Activated CD4-positive, alpha-beta T cell treated with anti-CD3 and anti-CD28 coated beads, Interleukin-2, amount 50 U/mL, for 1 hour (primary cell): Measurements from ENCODE around the gene CLEC18C.
"Not testable (repeated sequence)": the region's sequence is repeated elsewhere in the genome, so short reads cannot be mapped to it uniquely, and the experiment has no call there.

Source experiments
- DNase-seq: peaks from one replicate; pipeline ENCODE4 v3.0.0-alpha.2; 2020

The CLEC18C gene

DNA sequence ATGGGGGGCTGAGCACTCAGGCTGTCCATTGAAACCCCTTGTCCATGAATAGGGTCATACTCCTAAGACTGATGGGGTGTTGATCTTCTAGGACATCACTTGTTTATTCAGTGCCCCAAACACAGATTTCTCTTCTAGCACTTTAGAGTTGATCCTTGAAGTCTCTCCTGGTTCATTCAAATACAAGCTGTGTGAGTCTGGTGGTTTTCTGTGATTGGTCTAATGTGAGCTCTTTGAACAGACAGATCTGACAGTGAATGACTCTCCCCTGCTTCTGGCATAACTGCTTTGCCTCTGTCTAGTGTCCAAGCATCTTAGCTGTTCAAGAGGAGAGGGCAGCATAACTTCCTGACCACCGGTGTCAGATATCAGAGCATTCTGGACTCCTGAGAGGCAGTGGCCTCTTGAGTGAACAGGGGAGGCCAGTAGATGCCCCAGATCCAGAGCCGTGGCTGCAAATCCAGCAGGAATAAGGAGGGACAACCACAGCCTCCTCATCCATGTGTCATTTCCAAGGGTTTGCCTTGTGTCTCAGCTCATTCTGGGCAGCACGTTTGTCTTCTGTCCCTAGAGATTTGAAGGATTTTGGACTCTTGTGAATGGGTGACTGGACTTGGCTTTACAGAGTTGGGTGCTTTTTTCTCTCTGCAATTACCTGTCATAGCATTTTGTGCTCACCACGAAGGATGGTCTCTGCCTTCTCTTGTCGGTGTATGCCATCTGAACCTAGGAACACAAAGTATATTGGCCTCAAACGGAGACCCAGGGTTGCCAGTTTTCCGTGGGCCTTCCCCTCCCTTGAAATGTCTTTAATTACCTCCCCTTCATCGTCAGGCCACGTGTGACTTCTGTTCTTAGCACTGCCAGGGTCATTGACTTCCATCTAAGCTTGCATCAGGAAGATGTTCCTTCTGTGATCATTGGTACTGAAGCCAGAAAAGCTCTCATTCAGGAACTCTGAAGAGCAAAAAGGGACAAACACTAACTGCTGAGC, 13.9 kb upstream of the CLEC18C start:
- DNase-seq = no peak

DNA sequence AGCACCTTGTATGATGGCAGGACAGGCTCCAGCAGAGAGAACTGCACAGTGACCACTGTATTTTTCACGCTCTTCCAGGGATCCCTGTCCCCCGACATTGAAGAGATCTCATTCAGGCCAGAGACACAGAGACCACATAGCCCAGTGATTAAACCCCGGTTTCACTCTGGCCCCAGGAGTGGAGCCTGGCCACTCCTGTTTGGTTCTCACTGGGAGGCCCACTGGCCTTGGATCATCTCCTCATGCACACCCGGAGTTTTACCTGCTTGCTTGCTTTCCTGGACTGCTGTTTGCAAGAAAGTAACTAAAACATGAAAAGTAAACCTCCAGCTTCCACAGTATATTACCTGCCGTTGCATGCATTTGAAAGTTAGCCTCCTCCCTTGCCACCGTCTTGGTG, 13.2 kb upstream of the CLEC18C start:
- DNase-seq = no peak

DNA sequence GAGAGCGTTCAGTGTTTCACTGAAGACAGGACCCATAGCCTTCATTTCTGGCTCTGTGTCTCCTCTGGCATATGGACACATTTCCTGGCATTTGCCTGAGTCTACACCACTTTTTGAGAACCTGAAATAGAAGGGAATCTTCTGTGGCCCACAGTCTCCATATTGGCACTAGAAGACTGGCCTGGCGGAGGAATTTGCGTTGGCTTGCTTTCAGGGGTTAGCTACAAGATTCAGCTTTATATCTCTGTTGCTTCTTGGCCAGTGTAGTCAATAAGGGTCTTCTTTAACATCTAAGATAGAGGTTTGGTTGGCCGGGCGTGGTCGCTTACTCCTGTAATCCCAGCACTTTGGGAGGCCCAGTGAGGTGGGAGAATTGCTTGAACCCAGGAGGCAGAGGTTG, 12.8 kb upstream of the CLEC18C start:
- DNase-seq = no peak

DNA sequence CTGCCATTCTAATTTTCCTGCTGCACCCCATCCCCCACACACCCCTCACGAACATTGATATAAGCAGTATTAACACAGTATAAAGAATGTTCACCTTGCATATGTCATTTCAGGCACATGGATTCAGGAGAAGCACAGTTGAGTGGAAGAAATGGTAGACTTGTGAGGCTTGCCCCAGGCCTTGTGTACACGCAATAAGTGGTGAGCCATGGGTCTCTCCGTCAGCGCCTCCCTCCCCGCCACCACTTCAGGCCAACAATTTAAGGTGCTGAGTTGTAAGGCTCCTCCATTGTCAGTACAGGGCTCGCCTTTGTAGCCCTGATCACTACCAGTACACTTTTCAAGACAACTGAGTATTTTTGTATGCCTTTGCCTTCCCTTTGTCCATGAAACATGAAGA, 12.2 kb upstream of the CLEC18C start:
- no peak for DNase-seq

DNA sequence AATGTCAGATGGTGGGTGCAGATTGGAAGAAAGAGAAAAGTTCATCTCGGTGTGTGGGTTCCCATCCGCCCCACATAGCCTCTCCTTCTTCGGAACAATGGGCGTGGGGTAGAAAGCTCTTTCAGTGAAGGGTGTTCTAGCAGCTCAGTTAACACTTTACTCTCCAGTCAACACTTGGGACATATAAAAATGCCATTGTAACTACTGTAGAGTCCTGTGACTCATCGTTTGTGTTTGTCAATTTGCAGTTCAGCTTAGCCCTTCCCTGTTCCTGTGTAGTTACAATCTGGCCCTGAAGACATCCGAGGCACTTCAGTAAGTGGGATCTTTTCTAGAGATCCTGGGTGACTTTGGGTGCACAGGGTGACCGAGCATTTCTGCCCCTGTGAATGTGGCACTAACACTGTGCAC, 11.5 kb upstream of the CLEC18C start:
- DNase-seq = no peak

DNA sequence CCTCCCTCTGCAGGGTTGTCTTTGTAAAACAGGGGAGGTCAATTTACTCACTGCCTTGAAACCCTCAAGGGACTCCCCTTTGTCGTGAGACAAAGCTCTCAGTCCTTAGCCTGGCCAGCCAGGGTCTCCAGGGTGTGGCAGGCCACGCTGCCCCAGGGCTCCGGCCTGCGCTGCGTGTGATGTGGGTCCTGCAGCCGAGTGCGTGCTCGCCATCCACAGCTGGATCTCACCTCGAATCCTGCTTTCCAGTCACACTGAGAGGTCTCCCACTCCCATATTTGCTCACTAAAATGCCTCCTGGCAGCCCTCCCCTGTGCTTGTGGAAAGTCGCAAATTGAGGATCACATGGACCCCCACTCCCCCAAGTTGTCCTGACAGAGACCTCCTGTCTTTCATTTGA, 10.0 kb upstream of the CLEC18C start:
- no peak for DNase-seq

DNA sequence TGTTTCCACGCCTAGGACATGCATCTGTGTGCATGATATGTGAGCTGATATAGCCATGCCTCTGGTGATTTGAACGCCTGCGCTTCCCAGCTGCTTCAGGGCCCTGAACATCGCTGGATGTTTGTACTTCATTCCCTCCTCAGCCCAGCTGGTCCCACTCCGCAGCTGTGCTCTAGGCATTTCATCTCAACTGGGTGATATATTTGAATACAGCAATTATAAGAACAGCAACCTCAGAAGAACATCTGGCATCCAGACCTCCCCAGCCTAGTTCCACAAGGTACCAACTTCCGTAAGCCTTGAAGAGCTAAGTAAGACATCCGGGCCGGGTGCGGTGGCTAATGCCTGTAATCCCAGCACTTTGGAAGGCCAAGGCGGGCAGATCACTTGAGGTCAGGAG, 6.9 kb upstream of the CLEC18C start:
- not testable (repeated sequence) for DNase-seq

DNA sequence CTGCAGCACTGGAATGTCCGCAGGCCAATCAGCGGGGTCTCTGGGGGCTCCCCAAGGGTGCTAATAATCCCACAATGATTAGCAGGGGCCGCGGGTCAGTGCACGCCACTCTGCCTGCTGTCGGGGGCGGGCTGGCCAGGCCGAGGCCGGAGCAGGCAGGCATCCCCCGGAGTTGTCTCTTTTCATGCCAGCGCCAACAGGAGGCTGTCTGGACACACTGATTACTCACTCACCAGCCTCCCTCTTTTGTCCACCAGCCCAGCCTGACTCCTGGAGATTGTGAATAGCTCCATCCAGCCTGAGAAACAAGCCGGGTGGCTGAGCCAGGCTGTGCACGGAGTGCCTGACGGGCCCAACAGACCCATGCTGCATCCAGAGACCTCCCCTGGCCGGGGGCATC, 329 bp downstream of the CLEC18C start:
- DNase-seq = not testable (repeated sequence)

DNA sequence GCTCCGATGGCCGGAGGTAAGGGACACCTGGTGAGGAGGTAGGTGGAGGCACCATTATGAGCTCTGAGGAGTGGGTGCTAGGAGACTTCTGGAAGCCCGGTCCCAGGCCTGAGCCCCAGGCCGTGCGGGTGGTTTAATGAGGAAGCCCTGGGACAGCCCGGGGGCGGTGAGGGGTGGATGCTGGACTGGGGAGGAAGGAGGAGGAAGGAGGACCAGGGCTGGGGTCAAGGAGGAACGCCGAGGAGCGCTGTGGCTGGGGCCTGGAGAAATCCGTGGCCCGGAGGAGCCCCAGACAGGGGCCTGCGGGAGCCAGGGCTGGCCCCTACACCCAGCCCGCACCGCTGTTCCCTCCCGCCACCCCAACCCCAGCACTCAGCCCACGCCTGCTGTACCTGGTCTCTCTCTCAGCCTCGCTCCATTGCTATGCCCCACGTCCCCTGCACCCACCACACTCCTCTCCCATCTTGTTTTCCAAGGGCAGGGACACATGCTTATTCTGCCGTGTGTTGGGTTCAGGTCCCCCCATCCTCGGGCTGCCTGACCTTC, 873 bp downstream of the CLEC18C start:
- not testable (repeated sequence) for DNase-seq

DNA sequence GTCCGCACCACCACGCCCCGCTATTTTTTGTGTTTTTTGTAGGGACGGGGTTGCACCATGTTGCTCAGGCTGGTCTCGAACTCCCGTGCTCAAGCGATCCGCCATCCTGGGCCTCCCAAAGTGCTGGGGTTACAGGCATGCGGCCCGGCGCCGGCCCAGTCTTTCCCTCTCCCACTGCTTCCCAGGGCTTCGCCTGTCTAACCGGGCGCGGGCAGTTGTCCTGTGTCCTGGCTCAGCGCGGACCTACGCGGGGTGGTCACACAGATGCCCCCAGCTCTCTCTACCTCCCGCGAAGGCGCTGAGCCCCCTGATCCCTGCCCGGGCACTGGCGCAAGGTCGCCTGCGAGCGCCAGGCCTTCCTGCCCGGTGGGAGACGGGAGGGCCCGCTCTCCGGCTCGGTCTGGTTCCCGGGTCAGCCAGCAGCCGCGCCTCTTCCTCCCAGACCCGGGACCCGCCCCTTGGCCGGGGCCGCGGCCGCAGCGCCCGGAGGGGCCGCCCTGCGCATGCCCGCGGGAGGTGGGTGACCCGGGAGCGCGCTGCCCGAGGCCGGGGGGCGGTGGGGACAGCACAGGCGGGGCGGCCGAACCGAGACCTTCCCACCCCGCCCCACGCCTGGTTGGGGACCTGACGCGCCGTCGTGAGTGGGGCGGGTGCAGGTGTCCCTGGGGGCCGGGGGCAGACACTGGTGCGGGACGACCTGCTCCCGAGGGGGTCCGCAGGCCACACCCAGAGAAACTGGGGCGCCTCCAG, 14.4 kb downstream of the CLEC18C start:
- DNase-seq = not testable (repeated sequence)

DNA sequence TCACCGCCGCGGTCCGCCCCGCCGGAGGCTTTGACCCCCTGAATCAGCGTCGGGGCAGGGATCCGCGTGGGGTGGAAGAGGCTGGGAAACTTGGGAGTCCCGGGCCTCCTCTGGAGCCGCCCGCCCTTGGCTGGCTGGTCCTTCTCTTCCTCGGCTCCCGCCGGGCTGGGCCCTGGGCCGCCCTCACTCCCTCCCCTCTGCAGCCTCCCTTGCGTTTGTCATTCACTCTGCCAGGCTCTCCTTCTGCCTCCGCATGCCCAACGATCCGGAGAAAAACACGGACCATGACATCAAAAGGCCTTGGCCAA, 15.0 kb downstream of the CLEC18C start:
- DNase-seq = not testable (repeated sequence)

DNA sequence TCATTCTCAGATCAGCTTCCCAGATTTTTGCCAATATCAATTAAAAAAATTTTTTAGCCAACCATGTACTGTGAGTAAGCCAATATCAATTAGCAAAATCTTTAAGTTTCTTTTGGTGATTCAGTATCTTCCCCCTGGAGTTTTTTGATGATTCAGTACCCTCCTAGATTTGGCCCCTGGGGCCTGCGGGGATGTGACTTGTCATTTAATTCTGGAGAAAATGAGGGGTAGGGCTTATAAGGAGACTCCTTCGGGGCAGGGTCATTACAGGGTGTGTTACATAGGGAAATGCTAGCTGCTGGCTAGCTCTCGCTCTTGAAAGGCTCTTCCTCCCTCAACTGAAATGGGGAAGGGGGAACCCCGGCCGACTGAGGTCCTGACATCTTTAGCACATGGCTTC, 17.0 kb downstream of the CLEC18C start:
- not testable (repeated sequence) for DNase-seq

DNA sequence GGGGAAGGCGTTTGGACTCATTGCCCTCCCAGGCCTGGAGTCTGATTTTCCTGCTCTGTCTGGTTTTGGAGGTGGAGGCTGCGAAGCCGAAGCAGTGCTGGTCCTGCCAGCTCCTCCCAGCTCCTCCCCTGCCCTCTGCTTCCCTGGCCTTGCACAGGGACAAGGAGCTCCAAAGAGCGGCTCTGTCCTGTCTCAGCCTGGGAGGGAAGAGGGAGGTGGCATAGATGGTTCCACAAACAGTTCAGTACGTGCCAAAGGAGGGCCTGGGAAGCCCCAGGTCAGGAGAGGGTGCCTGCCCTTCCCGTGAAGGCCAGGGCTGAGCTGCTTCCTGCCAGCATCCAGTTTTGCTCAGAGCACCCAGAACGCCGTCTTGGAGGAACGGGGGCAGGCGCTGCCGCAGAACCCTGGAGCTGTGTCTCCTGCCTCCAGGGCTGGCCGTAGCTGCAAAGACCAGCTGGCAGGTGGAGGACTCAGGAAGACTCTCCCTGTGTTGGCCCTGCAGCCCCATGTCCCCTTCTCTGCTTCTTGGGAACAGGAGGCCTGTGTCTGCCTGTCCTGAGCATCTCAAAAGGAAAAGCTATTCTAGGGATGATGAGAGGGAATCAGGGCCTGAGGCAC, 23.2 kb downstream of the CLEC18C start:
- DNase-seq = not testable (repeated sequence)

DNA sequence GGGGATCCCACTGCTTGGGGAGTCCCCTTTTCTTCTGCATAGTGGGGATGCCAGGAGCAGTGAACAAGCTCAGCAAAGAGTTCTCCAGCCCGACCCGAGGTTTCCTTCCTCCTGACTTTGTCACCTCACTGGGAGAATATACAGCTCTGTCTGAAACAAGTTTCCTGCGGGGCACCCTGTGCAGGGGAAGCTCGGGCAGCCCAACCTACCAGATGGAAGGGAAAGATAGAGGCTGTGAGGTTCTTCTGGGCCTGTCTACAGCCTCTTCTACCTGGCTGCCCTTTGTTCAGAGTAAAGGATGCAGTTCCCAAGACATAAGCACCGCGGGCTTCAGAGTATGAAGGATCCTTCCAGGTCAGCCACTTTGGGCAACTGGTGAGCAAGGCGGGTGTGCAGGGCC, 24.0 kb downstream of the CLEC18C start:
- DNase-seq = not testable (repeated sequence)

DNA sequence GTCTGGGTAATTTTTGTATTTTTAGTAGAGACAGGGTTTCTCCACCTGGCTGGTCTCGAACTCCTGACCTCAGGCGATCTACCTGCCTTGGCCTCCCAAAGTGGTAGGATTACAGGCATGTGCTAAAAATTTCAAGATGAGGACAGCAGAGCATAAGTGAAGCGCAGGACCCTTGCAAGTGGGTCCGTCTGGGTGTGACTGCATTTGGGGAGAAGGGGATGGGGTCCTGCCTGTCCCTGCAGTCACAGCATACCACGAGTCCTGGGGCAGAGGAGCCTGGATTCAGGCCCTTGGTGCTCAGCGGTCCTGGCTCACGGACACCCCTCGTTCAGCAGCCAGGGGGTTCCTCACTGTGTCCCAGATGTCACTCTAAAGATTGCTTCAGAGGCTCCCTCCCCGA, 24.6 kb downstream of the CLEC18C start:
- not testable (repeated sequence) for DNase-seq

DNA sequence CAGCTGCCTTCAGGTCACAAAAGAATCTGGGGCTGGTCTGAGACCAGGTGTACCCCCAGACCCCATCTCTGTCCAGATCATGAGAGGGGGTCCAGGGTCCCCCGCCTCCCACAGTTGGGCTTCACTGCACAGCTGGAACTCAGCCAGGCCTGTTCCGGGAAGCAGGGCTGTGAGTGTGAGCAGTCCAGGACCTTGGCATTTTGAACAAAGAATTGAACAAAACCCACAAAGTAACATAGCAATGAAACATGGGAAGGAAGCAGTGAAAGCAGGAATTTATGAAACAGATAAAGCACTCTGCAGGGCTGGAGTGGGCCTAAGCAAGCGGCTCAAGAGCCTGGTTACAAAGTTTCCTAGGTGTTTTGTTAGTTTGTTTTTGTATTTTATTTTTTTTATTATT, 25.1 kb downstream of the CLEC18C start:
- DNase-seq = not testable (repeated sequence)

DNA sequence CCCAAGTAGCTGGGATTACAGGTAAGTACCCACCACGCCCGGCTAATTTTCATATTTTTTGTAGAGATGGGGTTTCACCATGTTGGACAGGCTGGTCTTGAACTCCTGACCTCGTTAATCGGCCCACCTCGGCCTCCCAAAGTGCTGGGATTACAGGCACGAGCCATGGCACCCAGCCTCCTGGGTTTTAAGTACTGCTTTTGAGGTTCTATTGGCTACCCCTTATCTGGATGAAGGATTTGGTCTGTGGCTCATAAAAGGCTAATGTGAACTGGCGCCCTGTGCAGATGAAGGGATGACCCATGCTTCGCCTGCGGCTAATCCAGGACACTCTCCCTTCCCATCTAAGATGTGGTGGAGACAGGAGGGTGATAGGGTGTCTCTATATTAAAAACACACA, 25.6 kb downstream of the CLEC18C start:
- not testable (repeated sequence) for DNase-seq

DNA sequence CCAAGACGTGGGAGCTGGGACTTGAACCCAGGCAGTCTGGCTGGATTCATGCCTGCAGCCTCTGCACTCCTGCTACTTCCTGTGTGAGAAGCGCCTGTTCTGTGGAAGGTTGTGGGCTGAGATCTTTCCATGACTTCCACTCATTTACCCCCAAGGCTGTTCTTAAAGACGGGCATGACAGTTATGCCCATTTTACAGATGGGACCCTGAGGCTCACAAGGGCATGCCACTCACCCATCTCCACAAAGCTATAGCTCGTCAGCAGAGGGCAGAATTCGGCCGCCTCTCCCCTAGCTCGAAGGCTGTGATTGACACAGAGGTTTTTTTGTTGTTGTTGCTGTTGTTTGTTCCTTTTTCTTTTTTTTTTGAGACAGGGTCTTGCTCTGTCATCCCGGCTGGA, 26.5 kb downstream of the CLEC18C start:
- not testable (repeated sequence) for DNase-seq

DNA sequence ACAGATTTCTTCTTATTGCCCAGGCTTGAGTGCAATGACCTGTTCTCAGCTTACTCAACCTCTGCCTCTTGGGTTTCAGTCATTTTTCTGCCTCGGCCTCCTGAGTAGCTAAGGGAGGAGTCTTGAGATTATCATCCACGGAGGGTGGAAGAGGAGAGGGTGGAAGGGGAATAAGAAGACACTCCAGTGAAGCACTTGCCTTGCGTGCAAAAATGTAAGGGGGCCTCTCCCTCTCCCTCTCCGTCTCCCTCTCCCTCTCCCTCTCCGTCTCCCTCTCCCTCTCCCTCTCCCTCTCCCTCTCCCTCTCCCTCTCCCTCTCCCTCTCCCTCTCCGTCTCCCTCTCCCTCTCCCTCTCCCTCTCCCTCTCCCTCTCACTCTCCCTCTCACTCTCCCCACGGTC, 29.9 kb downstream of the CLEC18C start:
- DNase-seq = not testable (repeated sequence)

DNA sequence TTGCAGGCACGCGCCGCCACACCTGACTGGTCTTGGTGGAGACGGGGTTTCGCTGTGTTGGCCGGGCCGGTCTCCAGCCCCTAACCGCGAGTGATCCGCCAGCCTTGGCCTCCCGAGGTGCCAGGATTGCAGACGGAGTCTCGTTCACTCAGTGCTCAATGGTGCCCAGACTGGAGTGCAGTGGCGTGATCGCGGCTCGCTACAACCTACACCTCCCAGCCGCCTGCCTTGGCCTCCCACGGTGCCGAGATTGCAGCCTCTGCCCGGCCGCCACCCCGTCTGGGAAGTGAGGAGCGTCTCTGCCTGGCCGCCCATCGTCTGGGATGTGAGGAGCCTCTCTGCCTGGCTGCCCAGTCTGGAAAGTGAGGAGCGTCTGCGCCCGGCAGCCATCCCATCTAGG, 30.4 kb downstream of the CLEC18C start:
- DNase-seq = not testable (repeated sequence)

DNA sequence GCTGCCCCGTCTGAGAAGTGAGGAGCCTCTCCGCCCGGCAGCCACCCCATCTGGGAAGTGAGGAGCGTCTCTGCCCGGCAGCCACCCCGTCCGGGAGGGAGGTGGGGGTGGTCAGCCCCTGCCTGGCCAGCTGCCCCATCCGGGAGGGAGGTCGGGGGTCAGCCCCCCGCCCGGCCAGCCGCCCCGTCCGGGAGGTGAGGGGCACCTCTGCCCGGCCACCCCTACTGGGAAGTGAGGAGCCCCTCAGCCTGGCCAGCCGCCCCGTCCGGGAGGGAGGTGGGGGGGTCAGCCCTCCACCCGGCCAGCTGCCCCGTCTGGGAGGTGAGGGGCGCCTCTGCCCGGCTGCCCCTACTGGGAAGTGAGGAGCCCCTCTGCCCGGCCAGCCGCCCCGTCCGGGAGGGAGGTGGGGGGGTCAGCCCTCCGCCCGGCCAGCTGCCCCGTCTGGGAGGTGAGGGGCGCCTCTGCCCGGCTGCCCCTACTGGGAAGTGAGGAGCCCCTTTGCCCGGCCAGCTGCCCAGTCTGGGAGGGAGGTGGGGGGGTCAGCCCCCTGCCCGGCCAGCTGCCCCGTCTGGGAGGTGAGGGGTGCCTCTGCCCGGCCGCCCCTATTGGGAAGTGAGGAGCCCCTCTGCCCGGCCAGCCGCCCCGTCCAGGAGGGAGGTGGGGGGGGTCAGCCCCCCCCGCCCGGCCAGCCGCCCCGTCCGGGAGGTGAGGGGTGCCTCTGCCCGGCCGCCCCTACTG, 31.2 kb downstream of the CLEC18C start:
- DNase-seq = not testable (repeated sequence)

DNA sequence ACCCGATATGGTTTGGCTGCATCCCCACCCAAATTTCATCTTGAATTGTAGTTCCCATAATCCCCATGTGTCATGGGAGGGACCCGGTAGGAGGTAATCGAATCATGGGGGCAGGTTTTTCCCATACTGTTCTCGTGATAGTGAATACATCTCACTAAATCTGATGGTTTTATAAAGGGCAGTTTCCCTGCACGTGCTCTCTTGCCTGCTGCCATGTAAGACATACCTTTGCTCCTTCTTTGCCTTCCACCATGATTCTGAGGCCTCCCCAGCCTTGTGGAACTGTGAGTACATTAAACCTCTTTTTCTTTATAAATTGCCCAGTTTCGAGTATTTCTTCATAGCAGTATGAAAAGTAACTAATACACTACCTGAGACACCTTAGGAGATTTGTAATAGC, 32.8 kb downstream of the CLEC18C start:
- DNase-seq = not testable (repeated sequence)

DNA sequence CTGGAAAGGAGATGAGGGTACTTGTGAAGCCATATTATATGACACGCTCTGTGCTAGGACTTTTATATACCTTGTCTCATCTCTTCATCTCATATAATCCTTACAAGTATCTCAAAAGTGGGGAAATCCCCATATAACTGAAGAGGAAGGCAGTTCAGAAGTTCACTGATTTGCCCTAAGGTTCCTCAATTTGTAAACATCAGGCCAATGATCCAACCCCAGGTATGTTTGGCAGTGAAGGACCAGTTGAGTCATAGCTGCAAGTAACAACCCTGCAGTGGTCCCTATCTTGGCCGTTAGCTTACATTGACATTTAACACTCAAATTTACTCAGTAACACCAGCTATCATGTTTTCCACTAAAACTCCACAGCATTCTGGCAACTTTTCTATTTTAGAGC, 45.0 kb downstream of the CLEC18C start:
- DNase-seq = not testable (repeated sequence)
